ENCODE results near the gene ZBTB4. TPM values are rescaled to one million over a fixed set of nuclear protein-coding genes. Genes with fewer than 3 reads are reported as not detected.

Gene ZBTB4
- total RNA-seq, 1 donor from 2014 or later = 82.8 TPM

DNA sequence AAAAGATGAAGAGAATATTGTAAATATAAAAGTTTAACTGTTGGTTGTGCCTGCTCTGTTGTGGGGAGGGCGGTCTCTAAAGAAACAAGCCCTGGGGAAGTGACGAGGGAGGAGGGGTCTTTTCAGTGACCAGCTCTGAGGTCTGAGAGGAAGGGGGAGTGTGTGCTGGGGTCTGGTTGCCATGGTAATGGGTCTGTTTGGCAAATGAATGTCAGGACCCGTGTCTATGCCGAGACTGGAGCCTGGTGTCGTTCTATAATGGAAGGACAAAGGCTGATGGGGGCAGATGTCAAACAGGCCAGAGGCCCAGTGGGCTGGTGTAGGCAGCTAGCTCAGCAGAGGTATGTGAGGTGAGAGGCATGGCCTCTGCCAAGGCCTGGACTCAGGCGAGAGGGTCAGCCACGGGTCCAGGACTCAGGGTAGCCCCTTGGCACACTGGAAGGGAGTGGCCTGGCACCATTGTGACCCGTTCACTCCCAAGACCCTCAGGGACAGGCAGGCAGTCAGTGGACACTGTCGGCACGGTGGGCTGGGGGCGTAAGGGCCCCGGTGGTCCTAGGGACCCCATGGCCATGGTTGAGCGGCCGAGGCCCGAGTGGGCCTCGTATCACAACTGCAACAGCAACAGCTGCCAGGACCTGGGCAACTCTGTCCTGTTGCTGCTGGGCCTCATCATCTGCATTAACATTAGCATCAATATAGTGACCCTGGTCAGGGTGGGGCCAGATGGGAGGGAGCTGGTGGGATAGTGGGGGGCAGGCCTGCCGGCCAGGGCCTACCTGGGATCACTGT, 59.4 kb downstream of the ZBTB4 start, which contains the start of gene SPEM1:
Gene SPEM1 (plus strand): TSS at position 506 of the 792 bp plus-strand sequence. CDS start 61 bp downstream, at position 567.
- no peak for DNase-seq (ENCODE audit: low spot score)

DNA sequence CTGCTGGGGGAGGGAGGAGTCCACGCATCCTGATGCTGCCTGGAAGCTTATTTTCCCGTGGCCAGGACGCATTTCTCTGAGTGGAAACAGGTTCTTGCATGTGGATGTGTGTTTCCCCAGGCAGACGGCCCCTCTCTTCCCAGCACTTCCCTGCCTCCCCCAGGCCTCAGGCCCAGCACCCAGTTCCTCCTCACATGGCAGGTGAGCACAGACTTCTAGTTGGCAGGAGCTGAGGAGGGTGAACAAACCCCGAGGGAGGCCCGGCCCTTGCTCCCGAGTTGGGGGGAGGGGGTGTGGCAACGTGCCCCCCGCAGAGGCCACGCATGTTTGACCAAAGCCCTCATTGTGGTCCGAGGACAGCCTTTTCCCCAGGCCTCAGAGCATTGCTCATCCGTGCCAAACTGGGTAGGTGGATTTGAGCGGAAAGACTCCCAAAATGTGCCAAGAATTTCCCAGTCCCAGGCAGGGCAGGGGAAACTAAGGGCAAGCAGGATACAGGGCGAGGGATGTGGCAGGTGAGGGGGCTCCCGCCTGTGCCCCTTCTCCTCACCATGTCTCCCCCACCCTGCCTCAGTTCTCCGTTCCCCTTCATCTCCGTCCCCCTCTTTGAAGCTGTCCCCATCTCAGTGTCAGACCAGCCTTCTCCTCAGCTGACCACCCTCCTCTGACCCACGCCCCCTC, 60.8 kb downstream of the ZBTB4 start:
- no peak for DNase-seq (ENCODE audit: low spot score)

DNA sequence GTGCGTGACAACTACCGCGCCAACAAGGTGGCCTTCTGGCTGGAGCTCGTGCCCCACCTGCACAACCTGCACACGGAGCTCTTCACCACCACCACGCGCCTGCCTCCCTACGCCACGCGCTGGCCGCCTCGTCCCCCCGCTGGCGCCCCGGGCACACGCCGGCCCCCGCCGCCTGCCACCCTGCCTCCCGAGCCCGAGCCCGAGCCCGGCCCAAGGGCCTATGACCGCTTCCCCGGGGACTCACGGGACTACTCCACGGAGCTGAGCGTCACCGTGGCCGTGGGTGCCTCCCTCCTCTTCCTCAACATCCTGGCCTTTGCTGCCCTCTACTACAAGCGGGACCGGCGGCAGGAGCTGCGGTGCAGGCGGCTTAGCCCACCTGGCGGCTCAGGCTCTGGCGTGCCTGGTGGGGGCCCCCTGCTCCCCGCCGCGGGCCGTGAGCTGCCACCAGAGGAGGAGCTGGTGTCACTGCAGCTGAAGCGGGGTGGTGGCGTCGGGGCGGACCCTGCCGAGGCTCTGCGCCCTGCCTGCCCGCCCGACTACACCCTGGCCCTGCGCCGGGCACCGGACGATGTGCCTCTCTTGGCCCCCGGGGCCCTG, 62.3 kb downstream of the ZBTB4 start:
- DNase-seq (ENCODE audit: low spot score) = no peak

DNA sequence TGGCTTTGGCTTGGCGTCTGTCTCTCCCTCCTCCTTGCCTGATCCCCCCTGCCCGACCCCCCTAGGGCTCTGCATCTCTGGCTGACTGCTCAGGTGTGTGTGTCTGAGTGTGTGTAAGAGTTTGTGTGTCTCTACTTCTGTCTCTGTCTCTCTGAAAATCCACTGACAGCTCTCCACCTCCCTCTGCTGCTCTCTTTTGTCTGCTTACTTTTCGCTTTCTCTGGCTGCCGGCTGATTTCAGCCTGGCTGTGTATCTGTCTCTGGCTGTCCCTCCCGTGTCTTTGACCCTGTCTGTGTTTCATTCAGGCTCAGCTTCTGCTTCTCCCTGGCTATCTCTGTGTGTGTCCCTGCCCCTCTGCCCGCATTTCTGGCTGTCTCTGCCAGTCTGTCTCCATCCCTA, 63.1 kb downstream of the ZBTB4 start:
- no peak for DNase-seq (ENCODE audit: low spot score)

DNA sequence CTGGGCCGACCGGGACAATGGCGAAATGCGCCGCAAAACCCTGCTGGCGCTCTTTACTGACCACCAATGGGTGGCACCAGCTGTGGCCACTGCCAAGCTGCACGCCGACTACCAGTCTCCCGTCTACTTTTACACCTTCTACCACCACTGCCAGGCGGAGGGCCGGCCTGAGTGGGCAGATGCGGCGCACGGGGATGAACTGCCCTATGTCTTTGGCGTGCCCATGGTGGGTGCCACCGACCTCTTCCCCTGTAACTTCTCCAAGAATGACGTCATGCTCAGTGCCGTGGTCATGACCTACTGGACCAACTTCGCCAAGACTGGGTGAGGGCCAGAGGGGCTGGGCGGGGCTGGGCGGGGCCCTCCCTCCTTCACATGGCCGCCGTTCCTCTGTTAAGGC, 63.6 kb downstream of the ZBTB4 start:
- DNase-seq (ENCODE audit: low spot score) = no peak

DNA sequence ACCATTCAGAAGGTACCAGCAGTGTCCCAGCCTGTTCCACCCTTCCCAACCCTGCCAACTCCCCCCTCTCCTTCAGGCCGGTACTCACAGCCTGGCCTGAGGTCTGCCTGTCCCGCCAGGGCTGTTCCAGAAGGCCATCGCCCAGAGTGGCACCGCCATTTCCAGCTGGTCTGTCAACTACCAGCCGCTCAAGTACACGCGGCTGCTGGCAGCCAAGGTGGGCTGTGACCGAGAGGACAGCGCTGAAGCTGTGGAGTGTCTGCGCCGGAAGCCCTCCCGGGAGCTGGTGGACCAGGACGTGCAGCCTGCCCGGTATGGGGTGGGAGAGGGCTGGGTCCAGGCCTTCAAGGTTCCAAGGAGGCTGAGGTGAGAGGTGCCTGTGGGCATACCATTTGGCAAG, 64.6 kb downstream of the ZBTB4 start:
- no peak for DNase-seq (ENCODE audit: low spot score)

DNA sequence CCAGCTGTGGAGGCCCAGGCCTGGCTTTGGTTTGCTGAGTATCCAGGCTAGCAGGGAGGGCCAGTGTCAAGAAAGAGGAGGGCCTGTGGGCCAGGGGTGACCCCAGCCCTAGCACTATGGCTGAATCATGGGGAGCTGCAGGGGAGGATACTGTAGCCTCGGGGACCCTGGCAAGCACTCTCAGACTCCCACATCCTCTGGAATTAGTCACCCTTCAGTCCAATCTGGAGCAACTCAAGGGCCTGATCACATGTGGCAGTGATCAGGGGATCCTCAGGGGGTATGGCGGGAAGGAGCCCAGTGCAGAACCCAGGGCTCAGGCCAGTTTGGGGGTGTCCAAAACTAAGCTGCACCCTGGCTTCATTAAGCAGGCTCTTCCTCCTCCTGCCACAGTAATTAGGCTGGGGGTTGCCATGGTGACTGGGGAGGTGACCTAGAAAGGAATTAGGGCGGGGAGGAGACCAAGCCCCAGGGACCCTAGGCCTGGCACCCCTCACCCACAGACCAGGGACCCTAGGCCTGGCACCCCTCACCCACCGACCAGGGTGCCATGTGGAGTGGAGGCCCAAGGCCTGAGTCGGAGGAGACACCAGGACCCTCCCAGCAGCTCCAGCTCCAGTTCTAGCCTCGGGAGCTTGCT, 66.0 kb downstream of the ZBTB4 start:
- no peak for DNase-seq (ENCODE audit: low spot score)

DNA sequence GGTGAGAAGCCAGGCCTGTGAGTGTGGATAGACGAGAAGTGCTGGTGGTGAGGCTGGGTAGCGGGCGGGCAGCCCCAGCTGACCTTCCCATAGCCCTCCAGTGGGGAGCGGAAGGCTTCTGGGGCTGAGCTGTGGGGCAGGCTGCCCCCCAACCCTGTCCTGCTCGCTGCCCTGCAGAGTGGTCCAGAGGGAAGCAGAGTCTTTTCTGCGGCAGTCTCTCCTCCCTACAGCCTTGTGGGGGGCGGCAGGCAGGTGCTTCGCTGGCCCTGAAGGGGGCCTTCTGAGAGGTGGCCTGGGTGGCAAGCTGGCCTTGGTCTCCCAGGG, 68.0 kb downstream of the ZBTB4 start:
- DNase-seq (ENCODE audit: low spot score) = no peak

DNA sequence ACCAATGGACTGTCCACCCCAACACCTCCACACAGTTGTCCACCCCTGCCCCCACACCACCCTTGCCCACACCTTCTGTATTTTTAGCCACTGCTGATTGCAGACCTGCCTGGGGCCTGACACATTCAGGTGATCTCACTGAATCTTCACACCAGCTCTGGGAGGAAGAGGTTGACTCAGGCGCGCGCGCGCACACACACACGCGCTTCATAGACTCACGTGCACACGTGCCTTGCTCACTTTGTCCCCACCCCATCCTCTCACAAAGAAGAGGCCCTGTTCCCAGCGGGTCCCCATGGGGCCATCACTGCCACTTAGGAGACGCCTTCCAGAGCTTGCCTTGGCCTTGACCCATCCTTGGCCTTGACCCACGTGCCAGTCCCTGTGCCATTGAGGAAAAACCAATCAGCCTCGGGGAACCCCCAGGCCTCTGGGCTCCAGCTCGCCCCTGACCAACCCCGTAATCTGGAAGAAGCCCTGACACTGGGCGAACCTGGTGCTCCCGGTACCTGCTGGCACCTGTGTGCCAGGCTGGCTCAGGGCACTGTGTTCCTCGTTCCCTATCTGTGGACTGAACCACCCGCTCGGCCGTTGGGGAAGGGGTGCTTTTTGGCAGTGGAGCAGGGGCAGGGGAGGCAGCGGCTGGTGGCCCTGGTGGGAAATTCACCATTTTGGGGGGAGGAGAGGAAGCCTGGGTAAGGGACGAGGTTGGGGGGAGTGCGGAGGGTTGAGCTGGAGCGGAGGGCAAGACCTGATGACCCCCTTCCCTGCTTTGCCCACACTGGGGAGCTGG, 68.6 kb downstream of the ZBTB4 start:
- DNase-seq (ENCODE audit: low spot score) = no peak

DNA sequence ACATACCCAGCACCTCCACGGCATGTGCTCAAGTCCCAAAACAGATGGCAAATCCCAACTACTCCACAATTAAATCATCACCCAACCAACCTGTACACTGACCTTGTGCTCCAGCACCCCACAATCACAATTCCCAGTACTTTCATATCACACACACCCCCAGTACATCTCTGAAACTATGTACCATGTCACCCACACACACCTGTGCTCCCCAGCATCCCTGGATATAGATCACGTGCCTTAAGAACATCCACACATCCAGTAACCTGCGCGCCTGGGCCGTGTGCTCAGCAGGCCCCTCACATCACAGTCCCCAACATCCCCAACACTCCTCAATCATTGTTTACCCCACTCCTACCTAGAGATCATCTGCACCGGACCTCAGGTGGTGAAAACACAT, 69.7 kb downstream of the ZBTB4 start:
- no peak for DNase-seq (ENCODE audit: low spot score)

Other genes starting within 250 kb of the ZBTB4 start
- 60.9 TPM for gene DVL2, start 245.1 kb downstream of the ZBTB4 start, total RNA-seq
- 32.3 TPM for gene PHF23, start 240.2 kb downstream of the ZBTB4 start, total RNA-seq
- gene GABARAP, start 237.2 kb downstream of the ZBTB4 start, total RNA-seq = 587 TPM
- 107 TPM for gene CTDNEP1, start 227.9 kb downstream of the ZBTB4 start, total RNA-seq
- gene ELP5, start 227.4 kb downstream of the ZBTB4 start, total RNA-seq = 47.9 TPM
- gene CLDN7, start 217.2 kb downstream of the ZBTB4 start, total RNA-seq = 248 TPM
- gene SLC2A4, start 197.9 kb downstream of the ZBTB4 start, total RNA-seq = 7.6 TPM
- 1.4 TPM for gene YBX2, start 185.0 kb downstream of the ZBTB4 start, total RNA-seq
- 233 TPM for gene EIF5A, start 172.0 kb downstream of the ZBTB4 start, total RNA-seq
- 71.8 TPM for gene GPS2, start 164.3 kb downstream of the ZBTB4 start, total RNA-seq
- gene NEURL4, start 150.3 kb downstream of the ZBTB4 start, total RNA-seq = 50.3 TPM
- 24.2 TPM for gene ACAP1, start 143.1 kb downstream of the ZBTB4 start, total RNA-seq
- 15.3 TPM for gene KCTD11, start 127.5 kb downstream of the ZBTB4 start, total RNA-seq
- gene TMEM95, start 124.5 kb downstream of the ZBTB4 start, total RNA-seq = not detected
- 11.7 TPM for gene TNK1, start 98.5 kb downstream of the ZBTB4 start, total RNA-seq
- gene PLSCR3, start 85.1 kb downstream of the ZBTB4 start, total RNA-seq = 39.7 TPM
- gene TMEM256, start 75.5 kb downstream of the ZBTB4 start, total RNA-seq = 67.5 TPM
- gene NLGN2, start 71.8 kb downstream of the ZBTB4 start, total RNA-seq = 35.2 TPM
- gene SPEM1, start 59.3 kb downstream of the ZBTB4 start, total RNA-seq = not detected
- not detected for gene SPEM2, start 54.0 kb downstream of the ZBTB4 start, total RNA-seq
- gene SPEM3, start 50.8 kb downstream of the ZBTB4 start, total RNA-seq = not detected
- 14.3 TPM for gene TMEM102, start 44.2 kb downstream of the ZBTB4 start, total RNA-seq
- 2.7 TPM for gene FGF11, start 40.1 kb downstream of the ZBTB4 start, total RNA-seq
- gene CHRNB1, start 34.6 kb downstream of the ZBTB4 start, total RNA-seq = 10.0 TPM
- not detected for gene SLC35G6, start 1.8 kb upstream of the ZBTB4 start, total RNA-seq
- gene POLR2A, start 4.7 kb upstream of the ZBTB4 start, total RNA-seq = 133 TPM
- gene TNFSF12, start 69.4 kb upstream of the ZBTB4 start, total RNA-seq = 81.5 TPM
- 120 TPM for gene TNFSF13, start 79.1 kb upstream of the ZBTB4 start, total RNA-seq
- 46.6 TPM for gene SENP3, start 82.3 kb upstream of the ZBTB4 start, total RNA-seq
- 75.3 TPM for gene CD68, start 100.0 kb upstream of the ZBTB4 start, total RNA-seq
- gene MPDU1, start 104.2 kb upstream of the ZBTB4 start, total RNA-seq = 76.4 TPM
- gene SOX15, start 110.5 kb upstream of the ZBTB4 start, total RNA-seq = 3.1 TPM
- 39.3 TPM for gene FXR2, start 135.3 kb upstream of the ZBTB4 start, total RNA-seq
- gene SAT2, start 148.2 kb upstream of the ZBTB4 start, total RNA-seq = 120 TPM
- gene SHBG, start 150.5 kb upstream of the ZBTB4 start, total RNA-seq = 0.89 TPM
- gene ATP1B2, start 171.3 kb upstream of the ZBTB4 start, total RNA-seq = 7.7 TPM
- gene TP53, start 207.9 kb upstream of the ZBTB4 start, total RNA-seq = 48.7 TPM
- 9.0 TPM for gene WRAP53, start 208.8 kb upstream of the ZBTB4 start, total RNA-seq
- 1.6 TPM for gene EFNB3, start 225.6 kb upstream of the ZBTB4 start, total RNA-seq
- 0.95 TPM for gene DNAH2, start 238.1 kb upstream of the ZBTB4 start, total RNA-seq

Data from mucosa of gallbladder (tissue), 1 donor.